ENCODE results near the gene HEY2. TPM values are rescaled to one million over a fixed set of nuclear protein-coding genes. Genes with fewer than 3 reads are reported as not detected.

Gene HEY2
- total RNA-seq, 1 donor from 2014 or later: 9.6 TPM

GRCh38 chr6:125792172-125792571 lies 42.7 kb downstream of the HEY2 start:
- Mint-ChIP-seq H3K36me3 (no peaks in the 10 kb centered on the region), H3K4me3 (peak overlapping the region; percentile 82), H3K27ac (peak overlapping the region; percentile 43), H3K27me3 (ENCODE audit: low read depth) (no peaks in the 10 kb centered on the region), H3K9me3 (no peaks in the 10 kb centered on the region), H3K4me1 (peaks cover 38% of the 10 kb centered on the region)
- no peak for DNase-seq (ENCODE audit: low spot score in 2 of 2, unreplicated experiment in 2 of 2)
- no peak for TF ChIP-seq CTCF (IDR thresholded peaks at IDR 0.05; ENCODE audit: unreplicated experiment)

GRCh38 chr6:125792680-125793079 lies 43.2 kb downstream of the HEY2 start:
- Mint-ChIP-seq H3K36me3 (no peaks in the 10 kb centered on the region), H3K9me3 (no peaks in the 10 kb centered on the region), H3K4me1 (peaks cover 43% of the 10 kb centered on the region), H3K27ac (peak overlapping the region; percentile 43), H3K4me3 (peak overlapping the region; percentile 9), H3K27me3 (ENCODE audit: low read depth) (no peaks in the 10 kb centered on the region)
- no peak for DNase-seq (ENCODE audit: low spot score in 2 of 2, unreplicated experiment in 2 of 2)
- no peak for TF ChIP-seq CTCF (IDR thresholded peaks at IDR 0.05; ENCODE audit: unreplicated experiment)

GRCh38 chr6:125793280-125793679 lies 43.8 kb downstream of the HEY2 start:
- no peaks in the 10 kb centered on the region for H3K36me3 Mint-ChIP-seq
- H3K27ac Mint-ChIP-seq: peak overlapping the region; percentile 24
- H3K9me3 Mint-ChIP-seq: no peaks in the 10 kb centered on the region
- peak overlapping the region; percentile 5 for H3K4me3 Mint-ChIP-seq
- TF ChIP-seq CTCF (IDR thresholded peaks at IDR 0.05; ENCODE audit: unreplicated experiment): no peak
- no peaks in the 10 kb centered on the region for H3K27me3 Mint-ChIP-seq (ENCODE audit: low read depth)
- DNase-seq (ENCODE audit: low spot score in 2 of 2, unreplicated experiment in 2 of 2): no peak
- peaks cover 49% of the 10 kb centered on the region for H3K4me1 Mint-ChIP-seq

GRCh38 chr6:125793863-125794262 lies 44.4 kb downstream of the HEY2 start:
- Mint-ChIP-seq H3K4me3 (no peak overlapping the region), H3K4me1 (peaks cover 51% of the 10 kb centered on the region), H3K9me3 (no peaks in the 10 kb centered on the region), H3K27me3 (ENCODE audit: low read depth) (no peaks in the 10 kb centered on the region), H3K36me3 (no peaks in the 10 kb centered on the region), H3K27ac (no peak overlapping the region)
- no peak for TF ChIP-seq CTCF (IDR thresholded peaks at IDR 0.05; ENCODE audit: unreplicated experiment)
- no peak for DNase-seq (ENCODE audit: low spot score in 2 of 2, unreplicated experiment in 2 of 2)

GRCh38 chr6:125794342-125795137 lies 45.1 kb downstream of the HEY2 start:
- no peak for TF ChIP-seq CTCF (IDR thresholded peaks at IDR 0.05; ENCODE audit: unreplicated experiment)
- no peak for DNase-seq (ENCODE audit: low spot score in 2 of 2, unreplicated experiment in 2 of 2)
- H3K9me3 Mint-ChIP-seq: no peaks in the 10 kb centered on the region
- no peaks in the 10 kb centered on the region for H3K36me3 Mint-ChIP-seq
- no peak overlapping the region for H3K4me3 Mint-ChIP-seq
- peaks cover 52% of the 10 kb centered on the region for H3K4me1 Mint-ChIP-seq
- no peaks in the 10 kb centered on the region for H3K27me3 Mint-ChIP-seq (ENCODE audit: low read depth)
- no peak overlapping the region for H3K27ac Mint-ChIP-seq
